GM13976 (cell line): ENCODE measurements around the gene P2RX3.

Experiments used
- DNase-seq: peaks from one replicate; pipeline ENCODE4 v3.0.0; 2012; ENCODE audit warnings: low spot score
- CTCF ChIP-seq: IDR thresholded peaks from 2 replicates; pipeline ENCODE4 v1.5.1; 2012; ENCODE audit warnings: borderline replicate concordance, mild to moderate bottlenecking; ENCODE audit not compliant: insufficient read depth; ENCODE audit errors: extremely low read depth, missing control alignments, control extremely low read depth
- in situ Hi-C: fragments of 300-500 bp; cut with MboI; formaldehyde crosslinking; loops from one replicate; pipeline ENCODE4 v1.12.0; 2022; ENCODE audit warnings: low sequenced_read_pairs, mixed read lengths, inconsistent platforms; ENCODE audit not compliant: unreplicated experiment

Gene P2RX3

DNA sequence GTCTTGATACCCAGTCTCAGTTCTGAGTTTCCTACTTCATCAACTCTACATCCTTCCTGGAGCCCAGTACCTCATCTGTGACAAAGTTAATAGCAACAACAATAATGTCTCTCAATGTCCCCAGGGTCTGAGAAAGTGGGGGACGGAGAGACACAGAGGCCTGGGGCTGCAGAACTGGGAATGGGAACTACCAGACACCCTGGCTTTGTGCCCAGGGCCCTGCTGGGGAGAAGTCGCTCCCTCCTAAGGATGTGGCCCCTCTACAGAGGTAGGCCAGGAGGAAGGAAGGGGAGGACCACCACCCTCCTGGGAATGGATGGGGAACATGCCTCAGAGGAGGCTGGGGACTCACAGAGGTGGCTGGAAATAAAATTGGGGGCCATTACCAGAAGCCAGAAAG is 37.3 kb downstream of the P2RX3 start:
- no peak for TF ChIP-seq CTCF
- no peak for DNase-seq
- in situ Hi-C loops: no loop called here

DNA sequence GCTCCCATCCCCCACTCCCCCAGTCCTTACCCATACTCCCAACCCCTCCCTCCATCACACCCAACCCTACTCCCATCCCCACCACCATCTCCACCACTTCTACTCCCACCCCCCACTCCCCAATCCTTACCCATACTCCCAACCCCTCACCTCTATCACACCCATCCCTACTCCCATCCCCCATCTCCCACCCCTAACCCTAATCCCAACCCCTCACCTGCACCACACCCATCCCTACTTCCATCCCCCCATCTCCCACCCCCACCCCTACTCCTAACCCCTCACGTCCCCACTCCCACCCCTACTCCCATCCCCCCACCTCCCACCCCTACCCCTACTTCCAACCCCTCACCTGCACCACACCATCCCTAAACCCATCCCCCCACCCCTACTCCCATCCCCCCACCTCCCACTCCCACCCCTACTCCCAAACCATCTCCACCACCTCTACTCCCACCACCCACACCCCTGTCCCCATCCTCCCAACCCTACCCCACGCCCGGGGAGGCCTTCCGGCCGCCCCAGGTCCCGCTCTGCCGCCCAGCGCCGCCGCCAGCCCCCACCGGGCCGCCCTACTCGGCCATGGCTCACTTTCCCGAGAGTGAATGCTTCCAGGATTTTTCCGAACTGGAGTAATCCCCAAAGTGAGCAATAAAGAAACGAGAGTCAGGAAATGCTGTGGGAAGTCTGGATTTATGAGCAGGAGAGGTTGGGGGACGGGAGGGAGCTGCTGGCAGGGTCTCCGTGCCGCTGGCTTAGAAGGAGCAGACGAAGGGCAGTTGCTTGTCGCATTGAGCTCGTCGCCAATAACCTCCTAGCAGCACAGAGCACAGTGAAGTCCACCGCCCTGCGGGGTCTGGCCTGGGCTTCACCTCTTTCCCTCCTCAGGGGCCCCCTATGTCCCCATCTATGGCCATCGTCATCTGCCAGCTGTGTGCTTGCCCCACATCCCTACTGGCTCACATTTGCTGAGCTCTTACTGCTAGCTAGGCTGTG is 38.2 kb downstream of the P2RX3 start:
- in situ Hi-C loops: no loop called here
- TF ChIP-seq CTCF: no peak

GRCh38 chr11:57377107-57377506 is 39.0 kb downstream of the P2RX3 start:
- in situ Hi-C loops: no loop called here
- no peak for DNase-seq
- no peak for TF ChIP-seq CTCF

More for the DNA sequence above, 38.2 kb downstream of the P2RX3 start:
- no peak for DNase-seq

- in situ Hi-C loops: no loop called here
- TF ChIP-seq CTCF: no peak
- no peak for DNase-seq
These were observed 40.0 kb downstream of the P2RX3 start for GRCh38 chr11:57378186-57378585.

GRCh38 chr11:57379732-57380131 is 41.6 kb downstream of the P2RX3 start:
- no peak for TF ChIP-seq CTCF
- no peak for DNase-seq
- in situ Hi-C loops: no loop called here

- in situ Hi-C loops: no loop called here
- no peak for DNase-seq
- no peak for TF ChIP-seq CTCF
These were observed 42.8 kb downstream of the P2RX3 start, which contains the start of gene PRG3 for GRCh38 chr11:57380975-57381374. TSS of gene PRG3 (minus strand) at chr11:57381150. CDS start at chr11:57380708, 442 bp downstream.
